Transverse colon (tissue), 4 donors: ENCODE measurements around the gene DZANK1. TPM values are rescaled to one million over a fixed set of nuclear protein-coding genes. Genes with fewer than 3 reads are reported as not detected.

Experiments
- DNase-seq: peaks from one replicate; pipeline ENCODE4 v3.0.0-alpha.2; 2019
- H3K27ac ChIP-seq, 4 donors: fragments of 200-600 bp; sonication (generic); 2 replicates each; pipeline ENCODE4 v1.5.1; 2016 to 2018; ENCODE audit warnings: inconsistent platforms in 4 of 4
- H3K27me3 ChIP-seq: fragments of 200-600 bp; sonication (generic); 2 replicates; pipeline ENCODE4 v1.5.1; 2017; ENCODE audit warnings: inconsistent platforms
- H3K36me3 ChIP-seq, 4 donors: fragments of 200-600 bp; sonication (generic); 2 replicates each; pipeline ENCODE4 v1.5.1; 2017 to 2019; ENCODE audit warnings: inconsistent platforms in 4 of 4
- H3K4me1 ChIP-seq, 4 donors: fragments of 200-600 bp; sonication (generic); 2 replicates each; pipeline ENCODE4 v1.5.1; 2017 to 2020; ENCODE audit warnings: inconsistent platforms in 4 of 4
- H3K4me3 ChIP-seq, 4 donors: fragments of 200-600 bp; sonication (generic); 1 replicate in 1 of 4; 2 replicates in 3 of 4; pipeline versions ENCODE4 v1.5.1 to v1.6.1; 2017 to 2019; ENCODE audit warnings: inconsistent platforms in 4 of 4
- H3K9me3 ChIP-seq, 2 donors: fragments of 200-600 bp; sonication (generic); 2 replicates each; pipeline ENCODE4 v1.5.1; 2017 to 2019; ENCODE audit warnings: inconsistent platforms in 2 of 2
- CTCF ChIP-seq, 5 experiments: fragments of 200-600 bp in 3 of 5; fragments of 450-650 bp in 2 of 5; sonication (generic) in 3 of 5; IDR thresholded peaks; 1 replicate in 2 of 5; 2 replicates in 3 of 5; pipeline ENCODE4 v1.5.1; 2016 to 2017; ENCODE audit warnings: antibody characterized with exemption in 5 of 5, inconsistent platforms in 3 of 5, mild to moderate bottlenecking in 2 of 5, moderate library complexity in 1 of 5
- EP300 ChIP-seq: sonication (generic); formaldehyde crosslinking; IDR thresholded peaks from one replicate; pipeline ENCODE4 v1.6.1; 2017; ENCODE audit warnings: antibody characterized with exemption, low read depth
- POLR2A ChIP-seq: fragments of 450-650 bp; IDR thresholded peaks from one replicate; pipeline ENCODE4 v1.6.1; 2016; ENCODE audit warnings: antibody characterized with exemption, mild to moderate bottlenecking, moderate library complexity
- POLR2AphosphoS5 ChIP-seq, 3 donors: sonication (generic); formaldehyde crosslinking; IDR thresholded peaks; one replicate each; pipeline ENCODE4 v1.6.1; 2016; ENCODE audit warnings: antibody characterized with exemption in 3 of 3
- WGBS, 2 donors: methylation state at CpG; one replicate each; pipeline ENCODE4 v1.1.5; 2018; ENCODE audit warnings: low coverage in 1 of 2; 5-methylcytosine and 5-hydroxymethylcytosine counted together
- in situ Hi-C, 4 donors: fragments of 200-750 bp; cut with MboI; loops; one replicate each; pipeline versions ENCODE4 v1.15.0 to v1.15.1; 2017; ENCODE audit warnings: low sequenced_read_pairs in 3 of 4, low pct_ligation_motif_present in 1 of 4, low pct_unique_long_range_greater_than_20kb in 1 of 4
- intact Hi-C: fragments of 100-400 bp; cut with DNase I; formaldehyde crosslinking; loops from one replicate; pipeline ENCODE4 v1.15.1; 2023; ENCODE audit warnings: low total_unique reads
- total RNA-seq, 4 donors: library from RNA; depleted of rRNA; stranded (reverse); fragments of >200 nt; gene quantifications; one replicate each; pipeline ENCODE4 v1.1.0, GENCODE V29; 2016

Gene DZANK1
- total RNA-seq, 4 donors from 2014 or later = 1.2 to 3.8 (median 1.8) TPM

- no peaks in the 10 kb centered on the region for H3K36me3 ChIP-seq
- peaks cover 0 to 6% (median 0%) of the 10 kb centered on the region in 4 donors for H3K4me1 ChIP-seq
- no peaks in the 10 kb centered on the region for H3K27me3 ChIP-seq
- WGBS, 2 donors = 76% methylated on average over 6 of the region's 6 CpGs
- no peak for DNase-seq
- H3K4me3 ChIP-seq = no peak overlapping the region
- TF ChIP-seq POLR2AphosphoS5 (IDR thresholded peaks at IDR 0.05) (no peak), EP300 (no peak), POLR2A (no peak), CTCF (IDR thresholded peaks at IDR 0.05) (no peak)
- H3K27ac ChIP-seq = no peak overlapping the region
- in situ Hi-C loops = no loop called here
- intact Hi-C loops = no loop called here
- H3K9me3 ChIP-seq = no peaks in the 10 kb centered on the region
Measured at GRCh38 chr20:18412221-18412901, 54.5 kb downstream of the DZANK1 start.

GRCh38 chr20:18405826-18406225, 61.0 kb downstream of the DZANK1 start:
- Histone ChIP-seq H3K4me1 (no peaks in the 10 kb centered on the region), H3K4me3 (no peak overlapping the region), H3K27me3 (no peaks in the 10 kb centered on the region), H3K36me3 (no peaks in the 10 kb centered on the region), H3K27ac (no peak overlapping the region), H3K9me3 (no peaks in the 10 kb centered on the region)
- in situ Hi-C loops (no loop called here), intact Hi-C loops (no loop called here)
- DNase-seq = no peak
- 87 to 100% methylated on average over 1 to 8 of the region's 8 CpGs for WGBS, 2 donors
- no peak for TF ChIP-seq EP300
- no peak for TF ChIP-seq CTCF (IDR thresholded peaks at IDR 0.05)
- no peak for TF ChIP-seq POLR2A
- TF ChIP-seq POLR2AphosphoS5 (IDR thresholded peaks at IDR 0.05) = no peak

- TF ChIP-seq EP300 = no peak
- TF ChIP-seq POLR2AphosphoS5 (IDR thresholded peaks at IDR 0.05) = no peak
- TF ChIP-seq CTCF (IDR thresholded peaks at IDR 0.05) = no peak
- no peak for TF ChIP-seq POLR2A
- Histone ChIP-seq H3K4me1 (no peaks in the 10 kb centered on the region), H3K27me3 (no peaks in the 10 kb centered on the region), H3K4me3 (no peak overlapping the region), H3K9me3 (no peaks in the 10 kb centered on the region), H3K36me3 (no peaks in the 10 kb centered on the region), H3K27ac (no peak overlapping the region)
- no peak for DNase-seq
- intact Hi-C loops = no loop called here
- in situ Hi-C loops = no loop called here
- 67 to 83% methylated on average over 1 to 2 of the region's 2 CpGs for WGBS, 2 donors
Measured at GRCh38 chr20:18404172-18404571, 62.7 kb downstream of the DZANK1 start.

GRCh38 chr20:18403269-18403668, 63.6 kb downstream of the DZANK1 start:
- Histone ChIP-seq H3K4me1 (no peaks in the 10 kb centered on the region), H3K9me3 (no peaks in the 10 kb centered on the region), H3K27me3 (no peaks in the 10 kb centered on the region), H3K27ac (no peak overlapping the region), H3K4me3 (no peak overlapping the region), H3K36me3 (no peaks in the 10 kb centered on the region)
- DNase-seq = no peak
- in situ Hi-C loops (no loop called here), intact Hi-C loops (no loop called here)
- TF ChIP-seq POLR2A (no peak), POLR2AphosphoS5 (IDR thresholded peaks at IDR 0.05) (no peak), CTCF (IDR thresholded peaks at IDR 0.05) (no peak), EP300 (no peak)
